BJ (cell line): ENCODE results near the gene ARHGAP26. TPM values are rescaled to one million over a fixed set of nuclear protein-coding genes. Genes with fewer than 3 reads are reported as not detected.
A peak's percentile ranks its signal among the peaks of the same experiment; 100 is the strongest.

Experiments used
- CTCF ChIA-PET: fragments of 350-600 bp; formaldehyde crosslinking; extraction: SDS; loops from one replicate; lab custom pipeline; 2021; ENCODE audit warnings: antibody characterized with exemption, inconsistent platforms; lab: Yijun Ruan, JAX
- POLR2A ChIA-PET: fragments of 300-600 bp; sonication (Branson Sonifier 250); formaldehyde crosslinking; extraction: SDS; loops from one replicate; lab custom pipeline; 2021; ENCODE audit warnings: antibody characterized with exemption; lab: Charles Lee
- DNase-seq: peaks from one replicate; pipeline ENCODE4 v3.0.0-alpha.2; 2011; ENCODE audit warnings: low read depth
- H3K27me3 ChIP-seq: 2 replicates; pipeline ENCODE4 v1.6.0; 2011; ENCODE audit warnings: low read length; ENCODE audit not compliant: control insufficient read depth, insufficient read depth
- H3K36me3 ChIP-seq: 2 replicates; pipeline ENCODE4 v1.5.1; 2011; ENCODE audit warnings: low read length; ENCODE audit not compliant: control insufficient read depth, insufficient read depth
- H3K4me3 ChIP-seq: 2 replicates; pipeline ENCODE4 v1.5.1; 2011; ENCODE audit warnings: low read depth, mild to moderate bottlenecking, control low read depth, low read length
- CTCF ChIP-seq: IDR thresholded peaks from 2 replicates; pipeline ENCODE4 v1.5.1; 2011; ENCODE audit warnings: low read depth, mild to moderate bottlenecking, control low read depth, inconsistent platforms, low read length, moderate library complexity; ENCODE audit not compliant: insufficient read depth
- polyA plus RNA-seq: library from polyadenylated mRNA; depleted of rRNA; stranded (reverse); fragments of >200 nt; gene quantifications from 2 replicates; pipeline ENCODE4 v1.2.3, GENCODE V29; 2011

ARHGAP26 gene
- polyA plus RNA-seq, 1 experiment, result 4.8 TPM

- TF ChIP-seq CTCF, result no peak
- Histone ChIP-seq H3K36me3 (no peaks in the 10 kb centered on the region), H3K27me3 (peaks cover 11% of the 10 kb centered on the region; the same call in 1 of the 2 replicates), H3K4me3 (no peak overlapping the region)
- POLR2A ChIA-PET, result no interaction called here
- no peak for DNase-seq
- CTCF ChIA-PET, result interaction anchor here (1.0 to 4.7 kb wide), 4 partner anchors 15 to 113 kb away, joined by 3 to 23 read pairs (median 12); no protein-coding TSS in a partner anchor
These were observed 2.3 kb upstream of the ARHGAP26 start for GRCh38 chr5:142767911-142768310.

- peak overlapping the region; percentile 65 for H3K4me3 ChIP-seq
- no peaks in the 10 kb centered on the region for H3K36me3 ChIP-seq
- 0 out of 2 replicates have a peak, but pooled peaks cover 7% of the 10 kb centered on the region for H3K27me3 ChIP-seq
- DNase-seq, result no peak
- CTCF ChIA-PET, result interaction anchor here (0.7 to 4.7 kb wide), 10 partner anchors 13 to 119 kb away, joined by 3 to 23 read pairs (median 5); no protein-coding TSS in a partner anchor
- POLR2A ChIA-PET, result no interaction called here
- no peak for TF ChIP-seq CTCF
These were observed 855 bp upstream of the ARHGAP26 start for GRCh38 chr5:142769251-142769792.

- TF ChIP-seq CTCF, result no peak
- ChIA-PET CTCF (interaction anchor here (0.7 to 4.7 kb wide), 13 partner anchors 9 to 118 kb away, joined by 3 to 23 read pairs (median 6); no protein-coding TSS in a partner anchor), POLR2A (no interaction called here)
- Histone ChIP-seq H3K4me3 (peak overlapping the region; percentile 65), H3K27me3 (0 out of 2 replicates have a peak, but pooled peaks cover 4% of the 10 kb centered on the region), H3K36me3 (no peaks in the 10 kb centered on the region)
- no peak for DNase-seq
These were observed 753 bp downstream of the ARHGAP26 start for GRCh38 chr5:142770650-142771609.

GRCh38 chr5:142771666-142772065, 1.5 kb downstream of the ARHGAP26 start:
- peak overlapping the region; percentile 65 for H3K4me3 ChIP-seq
- 0 out of 2 replicates have a peak, but pooled peaks cover 4% of the 10 kb centered on the region for H3K27me3 ChIP-seq
- TF ChIP-seq CTCF, result no peak
- ChIA-PET CTCF (interaction anchor here (1.5 to 3.6 kb wide), 6 partner anchors 8 to 108 kb away, joined by 3 to 21 read pairs (median 10); no protein-coding TSS in a partner anchor), POLR2A (no interaction called here)
- H3K36me3 ChIP-seq, result no peaks in the 10 kb centered on the region
- no peak for DNase-seq
